Skeletal muscle tissue (tissue), 4 donors: ENCODE results near the gene ABHD2. TPM values are rescaled to one million over a fixed set of nuclear protein-coding genes. Genes with fewer than 3 reads are reported as not detected.
A peak's percentile ranks its signal among the peaks of the same experiment; 100 is the strongest.

Experiments
- H3K27ac ChIP-seq: one replicate; pipeline ENCODE4 v1.7.0; 2013; ENCODE audit warnings: mild to moderate bottlenecking, low read depth, low read length, inconsistent platforms
- H3K27me3 ChIP-seq, 3 donors: one replicate each; pipeline ENCODE4 v1.7.0; 2013; ENCODE audit warnings: low read length in 3 of 3; ENCODE audit not compliant: control insufficient read depth in 3 of 3, insufficient read depth in 3 of 3
- H3K36me3 ChIP-seq, 3 donors: one replicate each; pipeline ENCODE4 v1.7.0; 2013; ENCODE audit warnings: low read length in 3 of 3; ENCODE audit not compliant: control insufficient read depth in 3 of 3, insufficient read depth in 3 of 3
- H3K4me1 ChIP-seq, 3 donors: one replicate each; pipeline ENCODE4 v1.7.0; 2013; ENCODE audit warnings: low read length in 3 of 3, mild to moderate bottlenecking in 3 of 3; ENCODE audit not compliant: control insufficient read depth in 3 of 3, insufficient read depth in 3 of 3
- H3K4me3 ChIP-seq, 3 donors: one replicate each; pipeline ENCODE4 v1.7.0; 2013; ENCODE audit warnings: low read length in 3 of 3
- H3K9ac ChIP-seq, 3 donors: one replicate each; pipeline ENCODE4 v1.7.0; 2013; ENCODE audit warnings: low read length in 3 of 3, mild to moderate bottlenecking in 3 of 3, moderate library complexity in 2 of 3, low read depth in 1 of 3
- H3K9me3 ChIP-seq, 3 donors: one replicate each; pipeline ENCODE4 v1.7.0; 2013; ENCODE audit warnings: low read length in 3 of 3; ENCODE audit not compliant: control insufficient read depth in 3 of 3
- total RNA-seq: library from RNA; depleted of rRNA; stranded (reverse); fragments of >200 nt; gene quantifications from one replicate; pipeline ENCODE4 v1.2.3, GENCODE V29; 2014
- donor health status: Osteomylitis.

The ABHD2 gene
- total RNA-seq, 1 donor from 2014 or later = 23.0 TPM

DNA sequence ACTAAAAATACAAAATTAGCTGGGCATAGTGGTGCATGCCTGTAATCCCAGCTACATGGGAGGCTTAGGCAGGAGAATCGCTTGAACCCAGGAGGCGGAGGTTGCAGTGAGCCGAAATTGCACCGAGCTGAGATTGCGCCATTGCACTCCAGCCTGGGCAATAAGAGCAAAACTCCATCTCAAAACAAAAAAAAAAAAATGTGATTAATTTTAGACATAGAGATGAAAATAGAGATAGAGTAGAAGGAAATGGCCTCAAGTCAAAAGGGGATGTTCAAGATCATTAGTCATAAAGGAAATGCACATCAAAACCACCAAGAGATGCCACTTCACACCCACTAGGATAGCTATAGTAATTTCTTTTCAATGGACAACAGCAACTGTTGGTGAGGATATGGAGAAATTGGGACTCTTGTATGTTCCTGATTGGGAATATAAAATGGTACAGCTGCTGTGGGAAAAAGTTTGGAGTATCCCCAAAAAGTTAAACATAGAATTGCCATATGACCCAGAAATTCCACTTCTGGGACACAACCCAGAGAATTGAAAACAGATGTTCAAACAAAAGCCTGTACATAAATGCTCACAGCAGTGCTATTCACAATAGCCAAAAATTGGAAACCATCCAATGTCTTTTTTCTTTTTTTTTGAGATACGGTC is 55.4 kb downstream of the ABHD2 start:
- Histone ChIP-seq H3K9ac (no peak overlapping the region), H3K36me3 (no peaks in the 10 kb centered on the region), H3K27ac (peak overlapping the region; percentile 26), H3K9me3 (no peaks in the 10 kb centered on the region), H3K4me3 (no peak overlapping the region), H3K27me3 (no peaks in the 10 kb centered on the region), H3K4me1 (peaks cover 33 to 56% (median 37%) of the 10 kb centered on the region in 3 donors)

DNA sequence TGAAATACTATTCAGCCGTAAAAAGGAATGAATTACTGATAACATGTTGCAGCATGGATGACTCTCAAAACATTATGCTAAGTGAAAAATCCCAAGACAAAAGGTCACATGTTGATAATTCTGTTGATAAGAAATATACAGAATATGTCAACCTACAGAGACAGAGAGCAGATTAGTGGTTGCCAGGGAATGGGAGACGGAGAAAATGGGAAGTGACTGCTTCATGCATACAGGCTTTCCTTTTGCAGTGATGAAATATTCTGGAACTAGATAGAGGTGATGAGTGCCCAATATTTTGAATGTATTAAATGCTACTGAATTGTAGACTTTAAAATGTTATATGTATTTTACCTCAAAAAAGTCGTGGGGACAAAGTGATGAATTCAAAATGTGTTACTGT is 56.2 kb downstream of the ABHD2 start:
- Histone ChIP-seq H3K27ac (peak overlapping the region; percentile 26), H3K27me3 (no peaks in the 10 kb centered on the region), H3K36me3 (no peaks in the 10 kb centered on the region), H3K9me3 (no peaks in the 10 kb centered on the region), H3K4me3 (no peak overlapping the region), H3K4me1 (peaks cover 29 to 52% (median 38%) of the 10 kb centered on the region in 3 donors), H3K9ac (no peak overlapping the region)

DNA sequence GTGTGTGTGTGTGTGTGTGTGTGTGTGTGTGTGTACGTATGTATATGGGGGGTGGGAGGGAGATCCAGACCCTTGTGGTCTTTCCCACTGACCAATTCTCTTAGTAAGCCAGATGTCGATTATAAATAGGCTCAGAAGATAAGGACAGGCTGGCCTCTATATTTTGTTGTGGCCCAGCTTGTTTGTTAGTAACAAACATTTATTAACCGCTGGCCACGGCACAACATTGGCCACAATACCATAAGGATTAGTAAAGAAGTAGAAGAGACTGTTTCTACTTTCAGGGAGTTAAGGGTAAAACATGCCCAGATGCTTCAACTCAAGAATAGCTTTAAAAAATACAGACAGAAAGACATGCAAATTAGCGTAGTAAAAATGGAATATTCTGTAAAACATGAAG is 58.1 kb downstream of the ABHD2 start:
- Histone ChIP-seq H3K27ac (no peak overlapping the region), H3K36me3 (no peaks in the 10 kb centered on the region), H3K4me1 (peaks cover 29 to 46% (median 38%) of the 10 kb centered on the region in 3 donors)

DNA sequence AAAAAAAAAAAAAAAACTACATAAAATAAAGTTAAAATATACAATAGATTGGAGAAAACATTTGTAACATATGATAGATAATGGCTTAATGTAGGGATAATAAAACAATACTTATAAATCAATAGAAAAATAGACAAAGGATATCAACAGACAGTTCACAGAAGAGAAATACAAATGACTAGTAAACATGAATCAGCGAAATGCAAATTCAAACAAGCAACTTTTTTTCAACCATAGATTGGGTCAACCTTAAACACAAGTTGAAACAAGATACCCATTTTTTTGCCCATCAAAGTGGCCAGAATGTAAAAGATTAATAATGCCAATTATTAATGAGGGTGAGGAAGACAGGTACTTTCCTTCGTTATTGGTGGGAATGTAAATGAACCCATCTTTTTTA is 59.9 kb downstream of the ABHD2 start:
- H3K36me3 ChIP-seq = peaks cover 9 to 10% (median 9%) of the 10 kb centered on the region in 3 donors
- H3K4me3 ChIP-seq = no peak overlapping the region
- H3K9me3 ChIP-seq = no peaks in the 10 kb centered on the region
- no peaks in the 10 kb centered on the region for H3K27me3 ChIP-seq
- H3K4me1 ChIP-seq = peaks cover 24 to 34% (median 31%) of the 10 kb centered on the region in 3 donors
- peak overlapping the region in 1 of 3 donors; percentile 13 for H3K9ac ChIP-seq
- H3K27ac ChIP-seq = no peak overlapping the region

More for the DNA sequence above, 58.1 kb downstream of the ABHD2 start:
- Histone ChIP-seq H3K27me3 (no peaks in the 10 kb centered on the region), H3K9ac (no peak overlapping the region), H3K4me3 (no peak overlapping the region), H3K9me3 (no peaks in the 10 kb centered on the region)

DNA sequence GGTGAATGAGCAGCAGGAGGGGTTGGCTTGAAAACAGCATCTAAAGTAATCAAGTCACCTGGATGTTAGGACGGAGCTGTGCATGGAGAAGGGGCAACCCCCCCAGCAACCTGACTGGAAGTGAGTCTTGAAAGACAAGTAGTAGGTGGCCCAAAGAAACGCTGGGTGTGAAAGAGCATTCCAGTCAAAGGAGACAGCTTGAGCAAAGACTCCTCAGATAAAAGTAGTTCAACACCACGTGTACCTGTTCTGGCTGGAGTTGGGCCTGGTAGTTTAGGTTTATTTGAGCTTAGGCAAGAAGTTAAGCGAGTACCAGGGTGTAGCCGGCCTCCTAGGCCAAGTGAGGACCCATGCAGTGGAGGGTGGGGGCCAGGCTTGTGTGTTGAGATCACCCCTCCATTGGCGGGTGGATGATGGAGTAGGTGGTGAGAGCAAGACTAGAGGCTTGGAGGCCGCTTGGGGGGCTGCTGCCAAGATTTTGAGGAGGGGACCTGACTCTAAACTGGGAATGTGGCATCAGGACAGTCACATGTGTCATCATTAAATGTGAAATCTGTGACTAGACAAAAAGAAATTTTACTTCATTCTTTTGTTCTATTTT is 61.3 kb downstream of the ABHD2 start:
- Histone ChIP-seq H3K27me3 (no peaks in the 10 kb centered on the region), H3K4me3 (no peak overlapping the region), H3K4me1 (peaks cover 17 to 27% (median 27%) of the 10 kb centered on the region in 3 donors), H3K9me3 (no peaks in the 10 kb centered on the region), H3K27ac (peak overlapping the region; percentile 69), H3K36me3 (peaks cover 9 to 12% (median 9%) of the 10 kb centered on the region in 3 donors), H3K9ac (peak overlapping the region in 1 of 3 donors; percentile 14)

DNA sequence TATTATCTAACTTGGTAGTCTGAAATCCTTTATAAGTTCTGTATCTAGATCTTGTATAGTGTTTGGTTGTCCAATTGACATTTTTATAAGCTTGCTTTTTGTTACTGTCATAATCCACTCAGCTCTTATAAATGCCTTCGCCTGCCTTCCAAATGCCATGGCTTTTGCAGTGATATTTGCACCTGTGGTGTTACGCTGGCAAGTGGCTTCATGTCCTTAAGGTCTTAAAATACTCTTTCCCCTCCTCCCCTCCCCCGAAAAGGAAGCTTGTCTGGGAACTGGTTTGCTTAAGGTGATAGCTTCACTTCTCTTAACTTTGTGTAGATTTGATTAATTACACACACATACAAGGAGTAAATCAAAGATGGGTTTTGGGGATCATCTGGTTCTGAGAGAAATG is 62.0 kb downstream of the ABHD2 start:
- Histone ChIP-seq H3K4me1 (peaks cover 19 to 30% (median 29%) of the 10 kb centered on the region in 3 donors), H3K27ac (peak overlapping the region; percentile 69), H3K27me3 (no peaks in the 10 kb centered on the region), H3K4me3 (no peak overlapping the region), H3K36me3 (peaks cover 11 to 16% (median 11%) of the 10 kb centered on the region in 3 donors), H3K9me3 (no peaks in the 10 kb centered on the region), H3K9ac (peak overlapping the region in 1 of 3 donors; percentile 39)

- H3K27ac ChIP-seq = peak overlapping the region; percentile 69
- no peaks in the 10 kb centered on the region for H3K27me3 ChIP-seq
- H3K9me3 ChIP-seq = no peaks in the 10 kb centered on the region
- no peak overlapping the region for H3K4me3 ChIP-seq
- H3K9ac ChIP-seq = no peak overlapping the region
- H3K36me3 ChIP-seq = peaks cover 15 to 21% (median 16%) of the 10 kb centered on the region in 3 donors
- H3K4me1 ChIP-seq = peaks cover 24 to 29% (median 27%) of the 10 kb centered on the region in 3 donors
Observed at GRCh38 chr15:89150762-89151664, 62.8 kb downstream of the ABHD2 start.

- peaks cover 13 to 22% (median 16%) of the 10 kb centered on the region in 3 donors for H3K4me1 ChIP-seq
Observed at GRCh38 chr15:89155122-89155521, 66.9 kb downstream of the ABHD2 start.

GRCh38 chr15:89155656-89156055 is 67.4 kb downstream of the ABHD2 start:
- no peaks in the 10 kb centered on the region for H3K27me3 ChIP-seq
- no peaks in the 10 kb centered on the region for H3K9me3 ChIP-seq
- peaks cover 17 to 24% (median 21%) of the 10 kb centered on the region in 3 donors for H3K36me3 ChIP-seq
- peaks cover 9 to 22% (median 11%) of the 10 kb centered on the region in 3 donors for H3K4me1 ChIP-seq
- peak overlapping the region in 2 of 3 donors; percentile 26 to 30 for H3K9ac ChIP-seq
- H3K27ac ChIP-seq = peak overlapping the region; percentile 86
- H3K4me3 ChIP-seq = peak overlapping the region in 1 of 3 donors; percentile 28

More at GRCh38 chr15:89155122-89155521, 66.9 kb downstream of the ABHD2 start:
- Histone ChIP-seq H3K36me3 (peaks cover 17 to 21% (median 21%) of the 10 kb centered on the region in 3 donors), H3K9ac (peak overlapping the region in 2 of 3 donors; percentile 26 to 30), H3K4me3 (peak overlapping the region in 1 of 3 donors; percentile 28), H3K9me3 (no peaks in the 10 kb centered on the region), H3K27me3 (no peaks in the 10 kb centered on the region), H3K27ac (peak overlapping the region; percentile 86)
